Upper lobe of left lung (tissue), 6 donors: ENCODE data around the gene FOXE3. TPM values are rescaled to one million over a fixed set of nuclear protein-coding genes. Genes with fewer than 3 reads are reported as not detected.

Experiments used
- ATAC-seq, 2 donors: fragments of 200-7000 bp; cut with Tn5 transposase; one replicate each; pipeline ENCODE4 v1.9.1; 2022; ENCODE audit warnings: mild to moderate bottlenecking in 2 of 2, moderate library complexity in 2 of 2; ENCODE audit not compliant: low FRiP score in 2 of 2
- DNase-seq, 2 donors: peaks; one replicate each; pipeline ENCODE4 v3.0.0-alpha.2; 2019 to 2020
- H3K27ac ChIP-seq, 4 donors: fragments of 200-600 bp; sonication (generic); one replicate each; pipeline ENCODE4 v1.5.1; 2016 to 2019
- H3K27me3 ChIP-seq, 4 donors: fragments of 200-600 bp; sonication (generic); one replicate each; pipeline ENCODE4 v1.5.1; 2017 to 2019
- H3K36me3 ChIP-seq, 4 donors: fragments of 200-600 bp; sonication (generic); one replicate each; pipeline ENCODE4 v1.5.1; 2016 to 2019
- H3K4me1 ChIP-seq, 4 donors: fragments of 200-600 bp; sonication (generic); one replicate each; pipeline ENCODE4 v1.5.1; 2018 to 2019
- H3K4me3 ChIP-seq, 4 donors: fragments of 200-600 bp; sonication (generic); one replicate each; pipeline ENCODE4 v1.5.1; 2017 to 2019; ENCODE audit warnings: mild to moderate bottlenecking in 2 of 4, moderate library complexity in 1 of 4
- H3K9me3 ChIP-seq, 4 donors: fragments of 200-600 bp; sonication (generic); one replicate each; pipeline ENCODE4 v1.5.1; 2018 to 2019
- CTCF ChIP-seq, 6 experiments: fragments of 450-650 bp in 4 of 6; fragments of 200-600 bp in 2 of 6; sonication (generic) in 2 of 6; IDR thresholded peaks; one replicate each; pipeline ENCODE4 v1.5.1; 2016 to 2019; ENCODE audit warnings: antibody characterized with exemption in 6 of 6
- EP300 ChIP-seq, 4 donors: sonication (generic); formaldehyde crosslinking; IDR thresholded peaks; one replicate each; pipeline ENCODE4 v1.5.1; 2017; ENCODE audit warnings: antibody characterized with exemption in 4 of 4, control low read depth in 2 of 4
- POLR2A ChIP-seq, 4 donors: fragments of 450-650 bp; IDR thresholded peaks; one replicate each; pipeline ENCODE4 v1.5.1; 2016 to 2017; ENCODE audit warnings: antibody characterized with exemption in 4 of 4, mild to moderate bottlenecking in 2 of 4
- POLR2AphosphoS5 ChIP-seq, 2 donors: sonication (generic); formaldehyde crosslinking; IDR thresholded peaks; one replicate each; pipeline ENCODE4 v1.5.1; 2017; ENCODE audit warnings: antibody characterized with exemption in 2 of 2
- WGBS, 2 donors: methylation state at CpG; one replicate each; pipeline ENCODE4 v1.1.5; 2017 to 2018; 5-methylcytosine and 5-hydroxymethylcytosine counted together
- total RNA-seq, 6 donors: library from RNA; depleted of rRNA in 4 of 6; stranded (reverse); fragments of >200 nt in 4 of 6; gene quantifications; one replicate each; pipeline versions ENCODE4 v1.1.0 to v1.2.1, GENCODE V29; 2016 to 2021
- donor health status: DM: no; HTN: no; CAD: no; lungs with moderate emphysema.
- donor health status: DM: no; HTN: yes; CAD: no; lungs with severe emphysema.

The FOXE3 gene
- total RNA-seq, 6 donors from 2014 or later: not detected

GRCh38 chr1:47444562-47445465 is 28.7 kb downstream of the FOXE3 start:
- ATAC-seq (peak; percentile 24 to 64), DNase-seq (peak in 1 of 2 donors; percentile 90)
- WGBS, 2 donors: 3 to 4% methylated on average over 25 to 51 of the region's 73 CpGs
- Histone ChIP-seq H3K4me3 (peak overlapping the region in 3 of 4 donors; percentile 12 to 39 (median 26)), H3K27me3 (peaks cover 2 to 65% (median 33%) of the 10 kb centered on the region in 4 donors), H3K4me1 (peaks cover 7 to 24% (median 16%) of the 10 kb centered on the region in 4 donors), H3K36me3 (no peaks in the 10 kb centered on the region), H3K27ac (no peak overlapping the region), H3K9me3 (no peaks in the 10 kb centered on the region)
- TF ChIP-seq CTCF (IDR thresholded peaks at IDR 0.05): peak in 1 of 6 experiments; percentile 7
- no peak for TF ChIP-seq POLR2A (IDR thresholded peaks at IDR 0.05)

- WGBS, 2 donors: 15 to 20% methylated on average over 17 to 23 of the region's 25 CpGs
- Histone ChIP-seq H3K4me1 (peaks cover 7 to 26% (median 20%) of the 10 kb centered on the region in 4 donors), H3K36me3 (no peaks in the 10 kb centered on the region), H3K4me3 (no peak overlapping the region), H3K27ac (no peak overlapping the region), H3K27me3 (peaks cover 2 to 69% (median 37%) of the 10 kb centered on the region in 4 donors), H3K9me3 (no peaks in the 10 kb centered on the region)
- TF ChIP-seq EP300 (IDR thresholded peaks at IDR 0.05): no peak
- no peak for TF ChIP-seq POLR2AphosphoS5 (IDR thresholded peaks at IDR 0.05)
- no peak for TF ChIP-seq POLR2A (IDR thresholded peaks at IDR 0.05)
- no peak for TF ChIP-seq CTCF (IDR thresholded peaks at IDR 0.05)
- DNase-seq: peak in 1 of 2 donors; percentile 40
- no peak for ATAC-seq
Measured at GRCh38 chr1:47445823-47446550, 29.9 kb downstream of the FOXE3 start.

GRCh38 chr1:47448462-47449222 is 32.6 kb downstream of the FOXE3 start:
- Histone ChIP-seq H3K4me1 (peaks cover 7 to 25% (median 19%) of the 10 kb centered on the region in 4 donors), H3K36me3 (no peaks in the 10 kb centered on the region), H3K27me3 (peaks cover 2 to 58% (median 26%) of the 10 kb centered on the region in 4 donors), H3K9me3 (no peaks in the 10 kb centered on the region), H3K27ac (no peak overlapping the region), H3K4me3 (no peak overlapping the region)
- DNase-seq (no peak), ATAC-seq (no peak)
- TF ChIP-seq EP300 (IDR thresholded peaks at IDR 0.05) (no peak), CTCF (IDR thresholded peaks at IDR 0.05) (no peak), POLR2A (IDR thresholded peaks at IDR 0.05) (no peak), POLR2AphosphoS5 (IDR thresholded peaks at IDR 0.05) (no peak)
- WGBS, 2 donors: 25 to 33% methylated on average over 3 to 4 of the region's 4 CpGs

GRCh38 chr1:47449822-47450552 is 33.9 kb downstream of the FOXE3 start:
- Histone ChIP-seq H3K27me3 (peaks cover 2 to 44% (median 19%) of the 10 kb centered on the region in 4 donors), H3K9me3 (no peaks in the 10 kb centered on the region), H3K4me1 (peaks cover under 1 to 12% (median 9%) of the 10 kb centered on the region in 4 donors), H3K36me3 (no peaks in the 10 kb centered on the region), H3K27ac (no peak overlapping the region), H3K4me3 (no peak overlapping the region)
- ATAC-seq (peak; percentile 57 to 64), DNase-seq (peak; percentile 54 to 93)
- 17 to 19% methylated on average over 16 to 25 of the region's 36 CpGs for WGBS, 2 donors
- TF ChIP-seq CTCF (IDR thresholded peaks at IDR 0.05): peak; percentile 28 to 61 (median 54)
- no peak for TF ChIP-seq POLR2AphosphoS5 (IDR thresholded peaks at IDR 0.05)
